Hepatocyte (in vitro differentiated cells): ENCODE measurements around the gene AZIN2. TPM values are rescaled to one million over a fixed set of nuclear protein-coding genes. Genes with fewer than 3 reads are reported as not detected.

Experiments used
- DNase-seq: peaks from one replicate; pipeline ENCODE4 v3.0.0-alpha.2; 2016; ENCODE audit warnings: low spot score
- H2AFZ ChIP-seq: fragments of 200-600 bp; sonication (generic); 2 replicates; pipeline ENCODE4 v1.6.0; 2016; ENCODE audit warnings: antibody characterized with exemption, mild to moderate bottlenecking
- H3K27ac ChIP-seq: fragments of 200-600 bp; sonication (generic); 2 replicates; pipeline ENCODE4 v1.5.1; 2016; ENCODE audit warnings: mild to moderate bottlenecking
- H3K27me3 ChIP-seq: fragments of 200-600 bp; sonication (generic); 2 replicates; pipeline ENCODE4 v1.6.1; 2016
- H3K36me3 ChIP-seq: fragments of 200-600 bp; sonication (generic); replicated peaks from 2 replicates; pipeline ENCODE4 v1.5.1; 2016; ENCODE audit warnings: low read depth; ENCODE audit not compliant: insufficient read depth
- H3K4me1 ChIP-seq: fragments of 200-600 bp; sonication (generic); 2 replicates; pipeline ENCODE4 v1.5.1; 2016; ENCODE audit warnings: mild to moderate bottlenecking, moderate library complexity; ENCODE audit not compliant: insufficient read depth
- H3K4me2 ChIP-seq: fragments of 200-600 bp; sonication (generic); 2 replicates; pipeline ENCODE4 v1.6.0; 2016
- H3K4me3 ChIP-seq: fragments of 200-600 bp; sonication (generic); 2 replicates; pipeline ENCODE4 v1.5.1; 2016; ENCODE audit warnings: mild to moderate bottlenecking
- H3K79me2 ChIP-seq: fragments of 200-600 bp; sonication (generic); 2 replicates; pipeline ENCODE4 v1.6.0; 2017; ENCODE audit warnings: mild to moderate bottlenecking
- H3K9me2 ChIP-seq: fragments of 200-600 bp; sonication (generic); replicated peaks from 2 replicates; pipeline ENCODE4 v1.6.0; 2017; ENCODE audit warnings: mild to moderate bottlenecking; ENCODE audit not compliant: insufficient read depth
- H3K9me3 ChIP-seq: fragments of 200-600 bp; sonication (generic); 2 replicates; pipeline ENCODE4 v1.5.1; 2016; ENCODE audit warnings: low read depth, mild to moderate bottlenecking
- H4K20me1 ChIP-seq: fragments of 200-600 bp; sonication (generic); 2 replicates; pipeline ENCODE4 v1.6.0; 2016; ENCODE audit warnings: mild to moderate bottlenecking; ENCODE audit not compliant: insufficient read depth, poor library complexity, severe bottlenecking
- CTCF ChIP-seq: fragments of 200-600 bp; sonication (generic); IDR thresholded peaks from 2 replicates; pipeline ENCODE4 v1.5.1; 2016; ENCODE audit warnings: antibody characterized with exemption, mild to moderate bottlenecking; ENCODE audit not compliant: poor library complexity
- EZH2 ChIP-seq: fragments of 200-600 bp; sonication (generic); IDR thresholded peaks from 2 replicates; pipeline ENCODE4 v1.6.1; 2016; ENCODE audit warnings: antibody characterized with exemption, mild to moderate bottlenecking, borderline replicate concordance
- EZH2phosphoT487 ChIP-seq: fragments of 200-600 bp; sonication (generic); IDR thresholded peaks from one replicate; pipeline ENCODE4 v1.6.1; 2018; ENCODE audit warnings: antibody characterized with exemption, mild to moderate bottlenecking, low read depth, moderate library complexity; ENCODE audit not compliant: unreplicated experiment, severe bottlenecking
- WGBS: methylation state at CpG from one replicate; pipeline ENCODE4 v1.1.6; 2016; ENCODE audit warnings: low lambda C conversion rate; ENCODE audit errors: missing lambda C conversion rate; 5-methylcytosine and 5-hydroxymethylcytosine counted together
- polyA plus RNA-seq: library from polyadenylated mRNA; unstranded; fragments of >200 nt; fragmentation: Nextera tagmentation; extraction: Ambion mirVana; gene quantifications from 2 replicates; pipeline ENCODE4 v1.2.1, GENCODE V29; 2016
- total RNA-seq: library from RNA; depleted of rRNA; stranded (reverse); fragments of >200 nt; gene quantifications from 2 replicates; pipeline ENCODE4 v1.2.3, GENCODE V29; 2014

AZIN2 gene
- total and polyA plus RNA-seq, 2 experiments from 2014 or later, result 1.8 to 2.8 TPM

- H3K9me2 ChIP-seq, result no peaks in the 10 kb centered on the region
- no peaks in the 10 kb centered on the region for H3K4me1 ChIP-seq
- no peaks in the 10 kb centered on the region for H3K27me3 ChIP-seq
- H3K4me2 ChIP-seq, result no peak overlapping the region
- no peak overlapping the region for H2AFZ ChIP-seq
- H3K27ac ChIP-seq, result no peak overlapping the region
- DNase-seq, result no peak
- H3K9me3 ChIP-seq, result no peaks in the 10 kb centered on the region
- WGBS, result 93% methylated on average over 13 of the region's 17 CpGs
- no peak overlapping the region for H3K4me3 ChIP-seq
- H3K36me3 ChIP-seq, result no peaks in the 10 kb centered on the region
- H3K79me2 ChIP-seq, result no peaks in the 10 kb centered on the region
- H4K20me1 ChIP-seq, result no peaks in the 10 kb centered on the region
- TF ChIP-seq EZH2 (no peak), EZH2phosphoT487 (no peak), CTCF (no peak)
Measured at GRCh38 chr1:33050221-33051076, 30.5 kb upstream of the AZIN2 start.

DNA sequence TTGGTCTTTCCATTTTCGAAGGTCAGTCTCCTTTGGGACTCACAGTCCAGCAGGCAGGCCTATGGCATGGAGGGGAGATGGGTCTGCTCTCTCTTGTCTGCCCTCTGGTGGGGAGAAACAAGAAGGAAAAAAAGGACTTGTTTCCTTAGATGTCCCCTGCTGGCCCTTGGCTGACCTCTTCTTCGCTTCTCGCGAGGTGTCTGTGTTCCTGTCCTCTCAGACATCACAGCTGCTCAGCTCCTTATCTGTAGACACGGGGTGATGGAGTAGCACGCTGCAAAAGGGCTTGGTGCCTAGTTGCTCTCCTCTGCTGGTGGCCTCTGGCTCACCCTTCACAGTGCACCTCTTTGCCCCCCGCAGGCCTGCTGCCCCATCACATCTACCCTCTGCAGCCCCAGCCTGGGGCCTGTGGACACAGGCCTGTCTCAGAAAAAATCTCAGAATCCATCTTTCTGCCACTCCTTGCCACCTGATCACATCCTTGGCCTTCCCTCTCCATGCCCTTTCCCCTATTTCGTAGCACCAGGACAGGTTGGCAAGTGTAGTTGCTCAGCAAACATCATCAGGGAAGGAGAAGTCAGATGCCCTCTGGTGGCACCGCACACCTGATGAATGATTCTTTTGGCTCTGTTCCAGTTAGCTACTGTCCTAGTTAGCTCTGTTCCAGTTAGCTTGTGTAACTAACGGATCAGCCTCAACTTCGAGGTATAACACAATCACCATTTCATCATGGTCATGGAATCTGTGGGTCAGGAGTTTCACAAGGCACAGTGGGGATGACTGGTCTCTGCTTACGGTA lies 25.5 kb upstream of the AZIN2 start:
- WGBS, result 56% methylated on average over 12 of the region's 12 CpGs
- H3K4me2 ChIP-seq, result no peak overlapping the region

GRCh38 chr1:33056426-33056825 lies 24.5 kb upstream of the AZIN2 start:
- Histone ChIP-seq H4K20me1 (no peaks in the 10 kb centered on the region), H3K9me3 (no peaks in the 10 kb centered on the region), H3K36me3 (no peaks in the 10 kb centered on the region), H3K79me2 (no peaks in the 10 kb centered on the region), H3K4me1 (no peaks in the 10 kb centered on the region), H3K9me2 (no peaks in the 10 kb centered on the region), H3K4me3 (no peak overlapping the region), H3K27me3 (no peaks in the 10 kb centered on the region), H2AFZ (no peak overlapping the region), H3K27ac (no peak overlapping the region), H3K4me2 (no peak overlapping the region)
- no peak for DNase-seq
- WGBS, result 96% methylated on average over 3 of the region's 3 CpGs
- TF ChIP-seq EZH2 (no peak), EZH2phosphoT487 (no peak)

More for the DNA sequence above, 25.5 kb upstream of the AZIN2 start:
- H3K9me2 ChIP-seq, result no peaks in the 10 kb centered on the region
- H3K79me2 ChIP-seq, result no peaks in the 10 kb centered on the region
- H4K20me1 ChIP-seq, result no peaks in the 10 kb centered on the region
- H2AFZ ChIP-seq, result no peak overlapping the region
- no peaks in the 10 kb centered on the region for H3K36me3 ChIP-seq
- H3K9me3 ChIP-seq, result no peaks in the 10 kb centered on the region
- no peak overlapping the region for H3K4me3 ChIP-seq
- TF ChIP-seq CTCF (peak; percentile 67), EZH2phosphoT487 (no peak)
- H3K27me3 ChIP-seq, result no peaks in the 10 kb centered on the region
- peak; percentile 86 for DNase-seq
- H3K4me1 ChIP-seq, result no peaks in the 10 kb centered on the region
- no peak overlapping the region for H3K27ac ChIP-seq

GRCh38 chr1:33057095-33057494 lies 23.9 kb upstream of the AZIN2 start:
- Histone ChIP-seq H3K79me2 (no peaks in the 10 kb centered on the region), H3K4me3 (no peak overlapping the region), H4K20me1 (no peaks in the 10 kb centered on the region), H3K9me3 (no peaks in the 10 kb centered on the region), H3K4me2 (no peak overlapping the region), H3K27ac (no peak overlapping the region), H3K27me3 (no peaks in the 10 kb centered on the region), H3K9me2 (no peaks in the 10 kb centered on the region), H3K4me1 (no peaks in the 10 kb centered on the region), H2AFZ (no peak overlapping the region), H3K36me3 (no peaks in the 10 kb centered on the region)
- no peak for TF ChIP-seq EZH2phosphoT487
- TF ChIP-seq CTCF, result no peak
- TF ChIP-seq EZH2, result no peak
- WGBS, result 83% methylated on average over 2 of the region's 2 CpGs
- no peak for DNase-seq
